ENCODE measurements around the gene ZNF837.

The ZNF837 gene

DNA sequence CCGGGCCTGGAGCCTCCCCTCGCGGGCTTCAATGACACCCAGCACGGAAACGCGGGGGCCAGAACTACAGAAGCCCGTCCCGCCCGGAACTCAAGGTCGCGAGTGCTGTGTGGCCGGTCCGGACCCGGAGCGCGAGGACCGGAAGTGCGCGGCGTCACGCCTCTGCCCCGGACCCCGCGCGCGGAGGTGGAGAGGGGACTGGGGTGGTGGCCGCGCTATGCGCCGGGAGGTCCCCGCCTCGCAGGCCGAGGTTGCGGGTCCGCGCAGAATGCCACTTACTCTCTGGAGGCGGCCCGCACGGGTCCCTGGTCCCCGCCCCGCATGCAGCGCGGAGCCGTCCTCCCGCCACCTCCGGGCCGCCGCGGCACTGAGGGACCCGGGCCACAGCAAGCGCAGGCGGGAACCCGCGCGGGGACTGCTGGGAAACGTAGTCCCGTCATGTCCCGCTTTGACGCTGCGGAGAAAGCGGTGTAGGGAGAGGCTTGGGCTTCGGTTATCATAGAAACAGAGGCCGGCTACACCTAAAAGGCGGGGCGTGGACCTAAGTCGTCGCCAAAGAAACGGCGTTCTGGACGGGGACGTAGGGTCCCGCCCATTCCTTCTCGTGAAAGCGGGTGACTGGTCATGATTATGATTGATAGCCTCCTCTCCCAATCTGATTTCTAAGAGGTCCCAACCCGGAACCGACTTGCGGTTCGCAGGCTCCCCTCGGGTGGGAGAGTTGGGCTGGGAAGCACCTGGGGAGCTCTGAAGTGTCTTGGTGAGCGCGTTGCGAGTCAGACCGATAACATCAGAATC is at the start of gene ZNF837:
ZNF837 (minus strand) TSS at position 369 of the 798 bp plus-strand sequence. CDS start 11,698 bp downstream, outside the sequence.
- DNase-seq: peak; percentile 100

GRCh38 chr19:58429745-58430144 is 48.9 kb upstream of the ZNF837 start:
- DNase-seq: no peak

DNA sequence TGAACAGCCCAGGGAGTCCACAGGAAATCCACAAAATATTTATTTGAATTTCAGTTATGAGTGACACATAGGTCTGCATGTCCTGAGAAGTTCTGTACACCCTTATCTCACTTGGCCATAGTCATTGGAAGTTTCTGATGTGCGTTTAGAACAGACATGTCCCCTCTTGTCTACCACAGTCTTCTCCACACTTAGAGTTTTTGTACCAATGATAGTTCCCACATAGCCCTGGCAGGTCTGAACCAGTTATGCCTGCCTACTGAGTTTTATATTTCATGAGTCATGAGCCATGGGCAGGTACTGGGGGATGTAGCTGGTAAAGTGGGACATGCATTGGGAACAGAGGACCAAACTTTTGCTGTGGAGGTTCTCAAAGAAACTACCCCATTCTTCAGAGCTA is 47.8 kb upstream of the ZNF837 start:
- DNase-seq: no peak

GRCh38 chr19:58417071-58417470 is 36.2 kb upstream of the ZNF837 start:
- DNase-seq: no peak

DNA sequence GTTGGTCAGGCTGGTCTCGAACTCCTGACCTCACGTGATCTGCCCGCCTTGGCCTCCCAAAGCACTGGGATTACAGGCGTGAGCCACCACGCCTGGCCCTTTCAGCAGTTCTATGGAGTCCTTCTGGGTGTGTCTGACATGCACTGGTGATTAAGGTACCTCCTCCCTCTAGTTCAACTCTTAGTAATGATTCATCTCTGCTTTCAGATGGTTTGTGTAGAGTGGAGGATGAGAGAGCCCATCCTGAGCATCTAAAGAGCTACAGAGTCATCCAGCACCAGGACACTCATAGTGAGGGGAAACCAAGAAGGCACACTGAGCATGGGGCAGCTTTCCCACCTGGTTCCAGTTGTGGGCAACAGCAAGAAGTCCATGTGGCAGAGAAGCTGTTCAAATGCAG is 35.8 kb upstream of the ZNF837 start:
- DNase-seq: no peak

DNA sequence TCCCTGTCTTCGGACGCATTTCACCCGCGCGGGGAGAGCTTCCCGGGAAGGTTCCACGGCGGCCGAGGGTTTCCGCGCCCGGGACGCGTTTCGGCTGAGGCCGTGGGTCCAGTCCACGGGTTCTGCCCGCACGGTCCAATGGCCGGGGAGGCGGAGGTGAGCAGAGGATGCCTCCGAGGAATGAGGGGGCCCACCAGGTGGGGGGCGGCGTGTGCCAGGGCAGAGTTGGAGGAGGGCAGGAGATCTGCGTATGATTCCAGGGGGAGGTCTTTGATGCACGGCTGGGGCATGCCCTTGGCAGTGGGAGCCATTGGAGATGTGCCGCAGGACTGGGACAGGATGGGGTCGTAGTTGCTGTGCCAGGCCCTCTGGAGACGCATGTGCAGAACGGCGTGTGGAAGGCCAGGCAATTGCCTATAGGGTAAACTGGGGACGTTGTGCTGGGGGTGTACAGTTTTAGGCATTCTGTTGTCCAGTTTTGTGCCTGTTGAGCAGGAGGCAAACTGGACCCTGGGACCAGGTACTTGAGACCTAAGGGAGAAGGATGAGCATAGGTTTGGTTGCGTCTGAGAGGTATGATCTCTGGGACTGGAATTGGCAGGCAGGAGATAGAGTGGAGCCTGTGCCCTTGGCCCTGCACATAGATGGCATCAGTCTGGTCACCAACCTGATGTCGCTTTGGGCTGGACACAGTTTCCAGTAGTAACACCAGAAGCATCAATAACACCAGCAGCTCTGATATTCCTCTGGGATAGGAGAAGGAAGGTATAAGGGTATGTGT is 28.4 kb upstream of the ZNF837 start:
- DNase-seq: peak; percentile 48

- DNase-seq: peak; percentile 98
Observed at GRCh38 chr19:58408152-58409009, 27.6 kb upstream of the ZNF837 start, which contains the start of gene ZNF584. TSS of gene ZNF584 (plus strand) at chr19:58408649. CDS start at chr19:58409148, 499 bp downstream.

GRCh38 chr19:58407658-58408151 is 26.9 kb upstream of the ZNF837 start:
- DNase-seq: peak; percentile 52

- peak; percentile 43 for DNase-seq
Observed at GRCh38 chr19:58406818-58407657, 26.2 kb upstream of the ZNF837 start.

GRCh38 chr19:58403920-58404478 is 23.2 kb upstream of the ZNF837 start:
- DNase-seq: peak; percentile 60

GRCh38 chr19:58401840-58402421 is 21.1 kb upstream of the ZNF837 start:
- peak; percentile 39 for DNase-seq

DNA sequence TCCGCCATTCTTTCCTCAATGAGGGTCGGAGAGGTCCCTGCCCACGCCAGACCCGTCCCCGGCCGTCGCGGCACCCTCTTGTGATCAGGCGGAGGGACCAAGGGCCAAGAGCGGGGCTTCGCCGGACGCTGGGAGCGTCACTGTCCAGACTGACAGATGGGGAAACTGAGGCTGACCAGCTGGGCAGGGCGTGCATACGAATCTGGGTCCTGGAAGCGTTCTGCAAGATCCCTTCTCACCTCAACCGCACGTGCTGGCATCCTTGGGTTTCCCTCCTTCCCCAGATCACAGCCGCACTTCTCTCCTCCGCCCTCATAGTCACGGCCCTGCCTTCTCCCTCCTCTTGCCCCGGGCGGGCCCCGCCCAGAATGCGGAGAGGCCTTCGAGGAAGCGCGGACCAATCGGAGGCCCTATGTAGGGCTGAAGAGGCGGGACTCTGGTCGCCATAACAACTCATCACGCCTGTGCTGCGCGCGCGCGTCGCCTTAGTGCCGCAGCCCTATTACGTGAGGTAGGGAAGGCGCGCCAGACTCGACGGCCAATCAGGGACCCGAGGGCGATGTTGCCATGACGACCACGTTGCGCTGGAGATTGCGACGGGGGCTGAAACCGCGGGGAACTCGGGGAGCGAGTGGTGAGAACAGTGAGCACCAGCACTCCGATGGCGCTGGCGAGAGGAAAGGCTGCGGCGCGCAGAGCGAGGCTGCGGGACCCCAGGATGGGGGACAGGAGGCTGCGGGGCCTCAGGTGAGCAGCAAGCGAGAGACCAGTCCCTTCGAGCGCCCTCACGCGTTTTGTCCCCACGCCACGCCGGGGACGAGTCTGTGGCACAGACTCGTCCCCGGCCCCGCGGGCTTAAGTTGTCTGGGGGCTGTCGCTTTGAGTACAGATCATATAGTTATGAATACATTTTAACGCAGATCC is 20.3 kb upstream of the ZNF837 start:
- DNase-seq: peak; percentile 100

DNA sequence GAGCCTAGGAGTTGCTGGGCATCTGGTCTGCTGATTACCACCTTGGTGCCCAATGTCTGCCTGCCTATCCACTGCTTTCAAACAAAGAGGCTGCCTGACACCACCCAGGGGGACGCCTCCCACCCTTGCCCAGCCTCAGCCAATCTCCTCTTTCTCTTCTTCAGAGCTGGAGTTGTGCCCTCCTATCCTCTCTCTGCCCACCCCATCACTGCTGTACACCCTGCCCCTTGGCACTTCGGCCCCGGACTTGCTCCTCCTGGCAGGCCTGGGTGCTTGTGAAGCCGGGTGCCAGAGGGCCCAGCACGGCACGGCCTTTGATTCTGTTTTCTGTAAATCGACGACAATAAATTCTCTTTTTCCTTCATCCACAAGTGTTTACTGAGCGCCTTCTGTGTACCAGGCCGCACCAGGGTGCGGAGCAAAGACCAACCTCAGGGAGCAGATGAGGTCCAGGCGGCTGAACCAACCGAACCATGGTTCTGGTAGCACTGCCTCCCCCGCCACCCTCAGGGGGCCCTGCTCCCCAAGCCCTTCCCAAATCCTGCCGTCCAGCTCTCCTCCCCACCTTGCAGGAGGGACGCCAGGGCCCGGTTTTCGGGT is 19.6 kb upstream of the ZNF837 start:
- peak; percentile 27 for DNase-seq

GRCh38 chr19:58399903-58400302 is 19.1 kb upstream of the ZNF837 start:
- DNase-seq: no peak

GRCh38 chr19:58398545-58398944 is 17.7 kb upstream of the ZNF837 start:
- no peak for DNase-seq

DNA sequence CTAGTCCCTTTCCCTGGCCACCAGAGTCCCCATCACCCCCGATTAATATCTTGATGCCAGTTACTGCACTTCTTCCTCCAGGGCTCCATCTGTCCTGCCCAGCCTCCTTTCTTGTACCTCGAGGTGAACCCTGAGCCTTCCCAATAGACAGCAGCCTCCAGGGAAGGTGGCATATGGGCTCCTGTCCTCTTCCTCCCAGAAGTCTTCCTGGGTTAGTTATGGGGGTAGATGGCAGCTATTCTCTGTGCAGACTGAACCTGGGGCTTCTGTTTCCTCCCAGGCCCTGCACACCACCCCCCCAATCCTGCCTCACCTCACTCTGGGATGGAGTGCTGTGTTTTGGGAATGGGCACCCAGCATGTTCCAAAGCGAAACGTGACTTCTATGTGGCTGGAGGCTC is 17.3 kb upstream of the ZNF837 start:
- no peak for DNase-seq

DNA sequence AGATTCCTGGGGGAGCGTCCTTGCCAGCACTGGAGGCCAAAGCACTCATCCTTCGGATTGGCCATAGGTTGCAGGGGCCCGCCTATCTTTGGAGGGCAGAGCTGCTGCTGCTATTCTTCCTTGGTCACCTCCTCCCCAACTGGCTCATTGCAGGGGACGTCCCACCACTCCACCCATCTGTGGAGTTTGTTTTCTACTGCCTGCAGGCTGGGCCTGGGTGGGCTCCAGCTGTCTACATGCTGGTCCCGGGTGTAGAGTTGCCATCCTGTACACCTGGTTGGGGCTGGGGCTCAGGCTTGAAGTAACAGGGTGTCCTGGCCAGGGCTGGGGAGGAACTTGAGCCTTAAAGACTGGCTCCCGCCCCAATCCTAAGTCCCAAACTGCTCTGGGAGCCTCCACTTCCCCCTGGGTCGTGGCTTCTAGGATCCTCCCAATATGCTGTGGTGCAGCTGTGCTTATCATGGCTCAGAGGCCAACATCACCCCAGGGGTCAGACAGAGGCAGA is 16.8 kb upstream of the ZNF837 start:
- no peak for DNase-seq

DNA sequence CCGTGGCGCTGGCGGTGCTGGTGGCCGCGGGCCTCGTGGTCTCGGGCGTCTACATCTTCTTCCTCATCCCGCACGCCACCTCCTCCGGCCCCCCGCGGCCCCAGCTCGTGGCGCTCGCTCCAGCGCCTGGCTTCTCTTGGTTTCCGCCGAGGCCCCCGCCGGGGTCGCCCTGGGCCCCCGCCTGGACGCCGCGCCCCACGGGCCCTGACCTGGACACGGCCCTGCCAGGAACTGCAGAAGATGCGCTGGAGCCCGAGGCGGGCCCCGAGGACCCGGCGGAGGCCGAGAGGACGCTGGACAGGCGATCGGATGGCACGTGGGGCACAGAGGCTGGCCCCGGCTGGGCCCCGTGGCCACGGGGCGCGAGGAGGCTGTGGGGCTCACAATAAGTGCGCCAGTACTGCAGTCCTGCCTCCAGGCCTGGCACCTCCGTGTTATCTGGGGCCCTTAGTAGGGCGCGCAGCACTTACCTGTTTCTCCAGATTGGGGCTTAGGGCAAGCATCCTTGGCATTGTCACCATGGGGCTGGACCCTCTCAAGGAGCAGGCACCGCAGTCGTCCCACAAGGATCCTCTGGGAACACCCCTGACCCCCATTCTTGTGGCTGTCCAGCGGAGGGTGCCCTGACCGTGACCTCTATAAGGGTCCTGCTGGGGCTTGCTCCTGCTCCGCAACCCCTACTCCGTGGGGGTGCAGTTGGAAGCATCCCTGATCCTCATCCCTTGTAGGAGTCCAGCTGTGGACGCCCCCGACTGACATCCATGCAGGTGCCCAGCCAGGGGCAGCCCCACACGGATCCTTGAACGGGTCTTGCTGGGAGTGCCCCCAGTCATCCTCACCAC is 16.1 kb upstream of the ZNF837 start:
- DNase-seq: no peak

All from NCI-H82 (cell line).